Measurements from ENCODE around the gene PINLYP. TPM values are rescaled to one million over a fixed set of nuclear protein-coding genes. Genes with fewer than 3 reads are reported as not detected.
A peak's percentile ranks its signal among the peaks of the same experiment; 100 is the strongest.
"Not testable (repeated sequence)": the region's sequence is repeated elsewhere in the genome, so short reads cannot be mapped to it uniquely, and the experiment has no call there.

PINLYP gene
- total RNA-seq, 2 experiments from 2014 or later, result 3.7 to 4.4 TPM

- Mint-ChIP-seq H3K4me1 (peaks cover 23% of the 10 kb centered on the region), H3K9me3 (peaks cover 7% of the 10 kb centered on the region), H3K27me3 (no peaks in the 10 kb centered on the region), H3K36me3 (ENCODE audit: low read depth) (peaks cover 32% of the 10 kb centered on the region), H3K4me3 (no peak overlapping the region), H3K27ac (peak overlapping the region; percentile 37)
- DNase-seq, result peak; percentile 30
- ChIA-PET CTCF (interaction anchor here (0.5 to 3.5 kb wide), 8 partner anchors 10 to 159 kb away, joined by 3 to 29 read pairs (median 4); partner anchors contain the start of genes IRGQ and ZNF576), POLR2A (interaction anchor here (1.1 to 1.6 kb wide), 3 partner anchors 10 to 36 kb away, joined by 3 to 5 read pairs (median 4); no protein-coding TSS in a partner anchor)
These were observed 40.5 kb upstream of the PINLYP start for GRCh38 chr19:43534816-43535761.

GRCh38 chr19:43538922-43539321 lies 36.7 kb upstream of the PINLYP start:
- peaks cover 60% of the 10 kb centered on the region for H3K36me3 Mint-ChIP-seq (ENCODE audit: low read depth)
- POLR2A ChIA-PET, result interaction anchor here (1.0 kb wide), 1 partner anchor 16 kb away, joined by 3 read pairs; no protein-coding TSS in a partner anchor
- CTCF ChIA-PET, result interaction anchor here (1.7 kb wide), 1 partner anchor 16 kb away, joined by 5 read pairs; no protein-coding TSS in a partner anchor
- no peak overlapping the region for H3K4me3 Mint-ChIP-seq
- H3K27ac Mint-ChIP-seq, result no peak overlapping the region
- DNase-seq, result no peak
- H3K27me3 Mint-ChIP-seq, result no peaks in the 10 kb centered on the region
- H3K9me3 Mint-ChIP-seq, result peaks cover 7% of the 10 kb centered on the region
- peaks cover 5% of the 10 kb centered on the region for H3K4me1 Mint-ChIP-seq

DNA sequence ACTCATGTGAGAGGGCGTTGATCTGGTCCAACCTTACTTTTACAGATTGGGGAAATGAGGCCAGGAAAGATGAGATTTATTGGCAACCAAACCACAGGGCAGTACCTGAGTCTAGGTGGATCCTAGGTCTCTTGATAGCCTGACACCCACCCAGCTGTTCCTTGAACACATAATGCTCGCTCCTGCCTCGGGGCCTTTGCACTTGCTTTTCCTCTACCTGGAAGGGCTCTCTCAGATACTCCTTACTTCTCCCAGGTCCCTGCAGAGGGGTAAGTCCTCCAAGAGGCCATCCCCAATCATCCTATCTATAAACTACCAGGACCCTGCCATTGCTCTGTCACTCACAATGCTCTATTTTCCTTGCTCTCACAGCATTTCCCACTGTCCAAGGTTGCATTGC lies 35.2 kb upstream of the PINLYP start:
- Mint-ChIP-seq H3K27ac (no peak overlapping the region), H3K9me3 (peaks cover 7% of the 10 kb centered on the region), H3K36me3 (ENCODE audit: low read depth) (peaks cover 68% of the 10 kb centered on the region), H3K4me1 (peaks cover under 1% of the 10 kb centered on the region), H3K4me3 (no peak overlapping the region), H3K27me3 (no peaks in the 10 kb centered on the region)
- no peak for DNase-seq
- POLR2A ChIA-PET, result no interaction called here
- CTCF ChIA-PET, result no interaction called here

DNA sequence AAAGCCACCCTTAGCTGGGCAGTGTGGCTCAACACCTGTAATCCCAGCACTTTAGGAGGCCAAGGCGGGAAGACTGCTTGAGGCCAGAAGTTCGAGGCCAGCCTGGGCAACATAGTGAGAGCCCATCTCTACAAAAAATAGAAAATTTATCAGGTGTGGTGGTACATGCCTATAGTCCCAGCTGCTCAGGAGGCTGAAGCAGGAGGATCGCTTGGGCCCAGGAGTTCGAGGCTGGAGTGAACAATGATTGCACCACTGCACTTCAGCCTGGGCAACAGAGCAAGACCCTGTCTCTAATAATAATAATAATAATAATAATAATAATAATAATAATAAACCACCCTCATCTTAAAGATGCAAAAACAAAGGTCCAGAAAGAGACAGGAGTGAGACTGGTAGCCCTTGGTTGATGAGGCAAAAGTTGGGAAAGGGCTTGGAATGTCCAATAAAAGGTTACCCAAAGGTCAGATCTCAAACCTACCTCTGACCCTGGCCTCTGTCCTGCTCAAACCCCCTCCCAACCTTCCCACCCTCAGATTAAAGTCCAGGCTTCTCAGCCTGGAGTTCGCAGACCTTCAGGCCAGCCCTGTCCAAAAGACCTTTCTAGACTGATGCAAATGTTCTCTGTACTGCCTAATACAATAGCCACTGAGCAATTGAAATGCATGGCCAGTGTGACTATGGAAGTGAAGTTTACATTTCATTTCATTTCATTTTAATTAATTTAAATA lies 33.5 kb upstream of the PINLYP start:
- no peaks in the 10 kb centered on the region for H3K4me1 Mint-ChIP-seq
- CTCF ChIA-PET, result interaction anchor here (2.0 kb wide), 1 partner anchor 13 kb away, joined by 5 read pairs; no protein-coding TSS in a partner anchor
- no peaks in the 10 kb centered on the region for H3K27me3 Mint-ChIP-seq
- peaks cover 62% of the 10 kb centered on the region for H3K36me3 Mint-ChIP-seq (ENCODE audit: low read depth)
- no peak overlapping the region for H3K27ac Mint-ChIP-seq
- DNase-seq, result no peak
- no peak overlapping the region for H3K4me3 Mint-ChIP-seq
- peaks cover 7% of the 10 kb centered on the region for H3K9me3 Mint-ChIP-seq
- POLR2A ChIA-PET, result no interaction called here

DNA sequence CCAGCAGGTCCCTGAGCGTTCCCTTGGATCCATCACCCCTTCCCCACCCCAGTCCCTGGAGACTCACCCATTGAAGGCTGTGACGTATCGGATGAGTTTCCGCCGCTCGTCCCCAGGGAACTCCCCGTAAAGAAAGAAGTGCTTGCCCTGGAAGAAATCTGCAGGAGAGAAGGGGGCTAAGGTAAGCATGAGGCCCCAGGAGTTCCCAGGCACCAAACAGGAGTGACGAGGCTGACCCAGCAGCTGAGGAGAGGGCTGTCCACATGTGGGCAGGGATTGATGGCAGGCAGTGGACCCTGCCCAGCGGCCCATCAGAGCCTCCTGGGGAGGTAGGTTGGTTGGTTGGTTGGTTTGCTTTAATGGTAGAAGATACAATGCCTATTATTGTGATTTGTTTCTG lies 31.5 kb upstream of the PINLYP start:
- peaks cover 46% of the 10 kb centered on the region for H3K36me3 Mint-ChIP-seq (ENCODE audit: low read depth)
- CTCF ChIA-PET, result interaction anchor here (1.3 kb wide), 1 partner anchor 11 kb away, joined by 6 read pairs; no protein-coding TSS in a partner anchor

GRCh38 chr19:43545276-43545675 lies 30.3 kb upstream of the PINLYP start:
- Mint-ChIP-seq H3K9me3 (no peaks in the 10 kb centered on the region), H3K4me1 (no peaks in the 10 kb centered on the region), H3K27me3 (no peaks in the 10 kb centered on the region), H3K27ac (no peak overlapping the region), H3K4me3 (no peak overlapping the region), H3K36me3 (ENCODE audit: low read depth) (peaks cover 41% of the 10 kb centered on the region)
- ChIA-PET CTCF (interaction anchor here (1.3 kb wide), 1 partner anchor 10 kb away, joined by 6 read pairs; no protein-coding TSS in a partner anchor), POLR2A (no interaction called here)
- DNase-seq, result no peak

More for the DNA sequence above, 31.5 kb upstream of the PINLYP start:
- Mint-ChIP-seq H3K27ac (no peak overlapping the region), H3K9me3 (peaks cover 3% of the 10 kb centered on the region), H3K4me1 (no peaks in the 10 kb centered on the region), H3K4me3 (no peak overlapping the region), H3K27me3 (no peaks in the 10 kb centered on the region)
- POLR2A ChIA-PET, result interaction anchor here (1.0 kb wide), 1 partner anchor 11 kb away, joined by 3 read pairs; no protein-coding TSS in a partner anchor
- DNase-seq, result no peak

DNA sequence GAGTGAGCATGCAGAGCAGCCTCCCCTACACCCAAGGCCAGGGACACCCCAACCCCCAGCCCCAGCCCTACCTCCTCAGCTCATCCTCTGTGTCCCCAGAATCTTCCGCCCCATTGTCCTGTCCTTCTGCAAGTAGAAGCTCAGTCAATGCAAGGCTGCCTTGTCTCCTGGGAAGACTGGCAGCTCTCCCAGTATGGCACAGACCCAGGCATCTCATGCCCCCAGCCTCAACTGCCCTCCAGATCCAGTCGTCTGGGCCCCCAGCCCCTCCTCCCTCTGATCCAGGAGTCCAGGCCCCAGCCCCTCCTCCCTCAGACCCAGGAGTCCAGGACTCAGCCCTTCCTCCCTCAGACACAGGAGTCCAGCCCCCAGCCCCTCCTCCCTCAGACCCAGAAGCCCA lies 29.6 kb upstream of the PINLYP start:
- POLR2A ChIA-PET, result no interaction called here
- no peaks in the 10 kb centered on the region for H3K9me3 Mint-ChIP-seq
- CTCF ChIA-PET, result no interaction called here
- no peaks in the 10 kb centered on the region for H3K27me3 Mint-ChIP-seq
- H3K27ac Mint-ChIP-seq, result no peak overlapping the region
- H3K4me3 Mint-ChIP-seq, result no peak overlapping the region
- no peak for DNase-seq
- peaks cover 42% of the 10 kb centered on the region for H3K36me3 Mint-ChIP-seq (ENCODE audit: low read depth)
- no peaks in the 10 kb centered on the region for H3K4me1 Mint-ChIP-seq

- Mint-ChIP-seq H3K4me3 (no peak overlapping the region), H3K36me3 (ENCODE audit: low read depth) (peaks cover 42% of the 10 kb centered on the region), H3K9me3 (no peaks in the 10 kb centered on the region), H3K27me3 (no peaks in the 10 kb centered on the region), H3K4me1 (no peaks in the 10 kb centered on the region), H3K27ac (no peak overlapping the region)
- POLR2A ChIA-PET, result no interaction called here
- CTCF ChIA-PET, result interaction anchor here (0.8 kb wide), 1 partner anchor 9 kb away, joined by 3 read pairs; no protein-coding TSS in a partner anchor
- no peak for DNase-seq
These were observed 29.0 kb upstream of the PINLYP start for GRCh38 chr19:43546581-43546980.

GRCh38 chr19:43547926-43548325 lies 27.7 kb upstream of the PINLYP start:
- DNase-seq, POLR2A ChIA-PET, H3K9me3 Mint-ChIP-seq, H3K27me3 Mint-ChIP-seq, H3K4me1 Mint-ChIP-seq, H3K27ac Mint-ChIP-seq, CTCF ChIA-PET, H3K4me3 Mint-ChIP-seq: not testable (repeated sequence)
- H3K36me3 Mint-ChIP-seq (ENCODE audit: low read depth), result peaks cover 40% of the 10 kb centered on the region

DNA sequence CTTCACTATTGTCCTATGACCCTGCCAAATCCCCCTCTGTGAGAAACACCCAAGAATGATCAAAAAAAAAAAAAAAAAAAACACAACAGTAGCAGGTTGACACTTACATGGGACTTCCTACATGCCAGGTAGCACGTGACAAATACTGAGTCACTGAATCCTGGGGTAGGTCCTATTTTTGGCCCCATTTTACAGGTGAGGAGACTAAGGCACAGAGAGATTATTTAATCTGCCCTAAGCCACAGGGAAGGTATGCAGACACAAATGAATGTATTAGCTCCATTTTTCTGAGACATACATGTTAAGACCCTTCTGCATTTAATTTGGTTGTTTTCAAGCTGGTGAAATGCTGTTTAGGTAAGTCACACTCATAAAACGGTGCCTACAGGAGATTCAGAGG lies 26.9 kb upstream of the PINLYP start:
- Mint-ChIP-seq H3K36me3 (ENCODE audit: low read depth) (peaks cover 32% of the 10 kb centered on the region), H3K4me3 (no peak overlapping the region), H3K27me3 (no peaks in the 10 kb centered on the region), H3K9me3 (no peaks in the 10 kb centered on the region), H3K4me1 (no peaks in the 10 kb centered on the region), H3K27ac (no peak overlapping the region)
- ChIA-PET POLR2A (no interaction called here), CTCF (interaction anchor here (0.7 to 2.2 kb wide), 2 partner anchors 13 to 46 kb away, joined by 3 to 8 read pairs; partner anchors contain the start of gene IRGQ)
- no peak for DNase-seq

DNA sequence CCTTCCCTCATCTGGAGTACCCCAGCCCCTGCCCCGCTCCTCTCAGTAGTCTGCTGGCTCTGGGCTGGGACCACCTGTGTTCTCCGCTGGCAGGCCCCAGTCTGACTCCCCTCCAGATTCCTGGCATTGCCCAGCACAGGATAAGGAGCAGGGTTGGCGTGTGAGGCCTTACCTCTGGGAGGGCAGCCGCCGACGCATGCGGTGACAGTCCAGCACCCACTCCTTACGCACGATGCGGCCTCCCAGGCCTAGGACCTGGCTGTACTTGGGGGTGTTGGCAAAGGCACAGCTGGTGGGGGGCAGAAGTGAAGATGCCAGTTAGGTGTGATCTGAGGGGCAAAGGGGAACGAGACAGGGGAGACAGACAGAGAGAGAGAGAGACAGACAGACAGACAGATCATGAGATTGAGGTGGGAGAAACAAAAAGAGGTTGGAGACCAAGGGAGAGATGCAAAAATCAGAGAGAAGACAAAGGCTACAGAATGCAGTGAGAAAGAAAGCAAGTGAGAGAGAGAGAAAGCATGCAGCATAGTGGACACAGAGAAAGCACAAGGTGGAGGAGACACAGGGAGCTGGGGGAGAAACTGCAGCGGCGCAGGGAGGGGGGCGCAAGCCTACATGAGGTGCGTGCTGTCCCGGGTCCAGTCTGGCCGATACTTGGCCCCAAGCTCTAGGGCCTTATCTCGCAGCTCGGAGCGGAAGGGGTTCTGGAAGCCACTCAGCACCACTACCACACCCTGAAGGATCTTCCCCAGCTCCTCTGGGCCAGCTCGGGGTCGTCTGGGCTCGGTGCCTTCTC lies 24.0 kb upstream of the PINLYP start:
- DNase-seq, result no peak
- Mint-ChIP-seq H3K36me3 (ENCODE audit: low read depth) (peaks cover 26% of the 10 kb centered on the region), H3K4me1 (peaks cover 8% of the 10 kb centered on the region), H3K27me3 (no peaks in the 10 kb centered on the region), H3K27ac (no peak overlapping the region), H3K4me3 (no peak overlapping the region), H3K9me3 (no peaks in the 10 kb centered on the region)
- CTCF ChIA-PET, result interaction anchor here (0.6 to 14.8 kb wide), 2 partner anchors 10 to 44 kb away, joined by 3 to 208 read pairs; partner anchors contain the start of genes IRGQ and ZNF576
- POLR2A ChIA-PET, result no interaction called here

- ChIA-PET CTCF (interaction anchor here (0.6 to 14.8 kb wide), 2 partner anchors 10 to 44 kb away, joined by 3 to 208 read pairs; partner anchors contain the start of genes IRGQ and ZNF576), POLR2A (no interaction called here)
- Mint-ChIP-seq H3K4me3 (no peak overlapping the region), H3K9me3 (no peaks in the 10 kb centered on the region), H3K27me3 (no peaks in the 10 kb centered on the region), H3K36me3 (ENCODE audit: low read depth) (peaks cover 26% of the 10 kb centered on the region), H3K27ac (no peak overlapping the region), H3K4me1 (peaks cover 8% of the 10 kb centered on the region)
- no peak for DNase-seq
These were observed 23.5 kb upstream of the PINLYP start for GRCh38 chr19:43552198-43552450.

All from activated CD4-positive, alpha-beta memory T cell treated with anti-CD3 and anti-CD28 coated beads, Interleukin-2, amount 10 ng/mL, durations not matched to agents 7 days and 5 days (primary cell).